Activated CD4-positive, alpha-beta T cell treated with anti-CD3 and anti-CD28 coated beads for 24 hours (primary cell): ENCODE results near the gene SLC39A7.
"Not testable (repeated sequence)": the region's sequence is repeated elsewhere in the genome, so short reads cannot be mapped to it uniquely, and the experiment has no call there.

Experiments used
- DNase-seq, 2 donors: peaks; one replicate each; pipeline ENCODE4 v3.0.0-alpha.2; 2020; ENCODE audit warnings: low read depth in 2 of 2

SLC39A7 gene

GRCh38 chr6:33205191-33206026 lies 4.7 kb downstream of the SLC39A7 start:
- DNase-seq, result no peak

GRCh38 chr6:33206027-33206863 lies 5.6 kb downstream of the SLC39A7 start:
- DNase-seq, result no peak

- DNase-seq, result no peak
These were observed 6.3 kb downstream of the SLC39A7 start for GRCh38 chr6:33206864-33207551.

- DNase-seq, result no peak
These were observed 7.0 kb downstream of the SLC39A7 start for GRCh38 chr6:33207552-33208090.

- peak; percentile 77 to 78 for DNase-seq
These were observed 7.7 kb downstream of the SLC39A7 start, which contains the start of gene RING1 for GRCh38 chr6:33208091-33208967. Gene RING1, plus strand, starts transcription at chr6:33208500. Its CDS starts 323 bp downstream, at chr6:33208823.

- DNase-seq, result no peak
These were observed 9.2 kb downstream of the SLC39A7 start for GRCh38 chr6:33209856-33210255.

- DNase-seq, result no peak
These were observed 10.5 kb downstream of the SLC39A7 start for GRCh38 chr6:33211136-33211535.

GRCh38 chr6:33211666-33212422 lies 11.2 kb downstream of the SLC39A7 start:
- DNase-seq, result no peak

- no peak for DNase-seq
These were observed 12.1 kb downstream of the SLC39A7 start for GRCh38 chr6:33212857-33213165.

GRCh38 chr6:33213166-33213988 lies 12.7 kb downstream of the SLC39A7 start:
- DNase-seq, result no peak

GRCh38 chr6:33213989-33214335 lies 13.3 kb downstream of the SLC39A7 start:
- DNase-seq, result no peak

GRCh38 chr6:33215271-33216116 lies 14.8 kb downstream of the SLC39A7 start:
- no peak for DNase-seq

- DNase-seq, result no peak
These were observed 15.5 kb downstream of the SLC39A7 start for GRCh38 chr6:33216117-33216649.

- DNase-seq, result no peak
These were observed 16.6 kb downstream of the SLC39A7 start for GRCh38 chr6:33217246-33217645.

- no peak for DNase-seq
These were observed 17.0 kb downstream of the SLC39A7 start for GRCh38 chr6:33217681-33218080.

- DNase-seq, result not testable (repeated sequence)
These were observed 25.9 kb downstream of the SLC39A7 start for GRCh38 chr6:33226503-33227120.

- no peak for DNase-seq
These were observed 34.6 kb downstream of the SLC39A7 start for GRCh38 chr6:33235221-33235634.

- DNase-seq, result no peak
These were observed 35.7 kb downstream of the SLC39A7 start for GRCh38 chr6:33236328-33236727.
